GM18508 (cell line): ENCODE measurements around the gene CTDSPL.

Experiments used
- ATAC-seq: cut with Tn5 transposase; IDR thresholded peaks from one replicate; pipeline ENCODE4 v1.9.1; 2021; ENCODE audit warnings: moderate number of reproducible peaks; ENCODE audit not compliant: insufficient read depth, unreplicated experiment

The CTDSPL gene

GRCh38 chr3:37887824-37888223 is 26.1 kb downstream of the CTDSPL start:
- ATAC-seq = no peak

- no peak for ATAC-seq
Observed at GRCh38 chr3:37888421-37888820, 26.7 kb downstream of the CTDSPL start.

GRCh38 chr3:37890522-37890921 is 28.8 kb downstream of the CTDSPL start:
- ATAC-seq = no peak

- ATAC-seq = no peak
Observed at GRCh38 chr3:37891227-37891626, 29.5 kb downstream of the CTDSPL start.

- no peak for ATAC-seq
Observed at GRCh38 chr3:37892927-37893600, 31.4 kb downstream of the CTDSPL start.

GRCh38 chr3:37896827-37897226 is 35.1 kb downstream of the CTDSPL start:
- no peak for ATAC-seq

GRCh38 chr3:37897763-37898162 is 36.1 kb downstream of the CTDSPL start:
- ATAC-seq = no peak

GRCh38 chr3:37898424-37898823 is 36.7 kb downstream of the CTDSPL start:
- no peak for ATAC-seq

GRCh38 chr3:37899101-37899707 is 37.5 kb downstream of the CTDSPL start:
- ATAC-seq = peak; percentile 63

GRCh38 chr3:37899711-37900306 is 38.1 kb downstream of the CTDSPL start:
- no peak for ATAC-seq

GRCh38 chr3:37901721-37902120 is 40.0 kb downstream of the CTDSPL start:
- ATAC-seq = no peak

- ATAC-seq = no peak
Observed at GRCh38 chr3:37902674-37903073, 41.0 kb downstream of the CTDSPL start.

- ATAC-seq = no peak
Observed at GRCh38 chr3:37903320-37903719, 41.6 kb downstream of the CTDSPL start.

GRCh38 chr3:37903734-37904133 is 42.1 kb downstream of the CTDSPL start:
- no peak for ATAC-seq

- ATAC-seq = no peak
Observed at GRCh38 chr3:37904601-37905000, 42.9 kb downstream of the CTDSPL start.

GRCh38 chr3:37905346-37905745 is 43.7 kb downstream of the CTDSPL start:
- no peak for ATAC-seq

- ATAC-seq = no peak
Observed at GRCh38 chr3:37905987-37906674, 44.5 kb downstream of the CTDSPL start.

- no peak for ATAC-seq
Observed at GRCh38 chr3:37906734-37907282, 45.1 kb downstream of the CTDSPL start.

- ATAC-seq = no peak
Observed at GRCh38 chr3:37907371-37907770, 45.7 kb downstream of the CTDSPL start.

- peak; percentile 87 for ATAC-seq
Observed at GRCh38 chr3:37907906-37908305, 46.2 kb downstream of the CTDSPL start.
